ENCODE data around the gene ADH4. TPM values are rescaled to one million over a fixed set of nuclear protein-coding genes. Genes with fewer than 3 reads are reported as not detected.

The ADH4 gene
- total and polyA plus RNA-seq, 5 experiments from 2014 or later, result not detected

- no peaks in the 10 kb centered on the region for H3K27me3 Mint-ChIP-seq
- peaks cover 11 to 97% (median 49%) of the 10 kb centered on the region in 3 donors for H3K36me3 Mint-ChIP-seq
Measured at GRCh38 chr4:99076292-99076976, 67.7 kb downstream of the ADH4 start.

GRCh38 chr4:99074816-99075215 lies 69.3 kb downstream of the ADH4 start:
- POLR2A ChIA-PET, result no interaction called here
- no peak for ATAC-seq
- Mint-ChIP-seq H3K27me3 (no peaks in the 10 kb centered on the region), H3K36me3 (peaks cover 8 to 94% (median 42%) of the 10 kb centered on the region in 3 donors), H3K4me1 (peaks cover 0 to 6% (median 5%) of the 10 kb centered on the region in 4 donors), H3K27ac (peak overlapping the region in 1 of 10 donors; percentile 15), H3K4me3 (no peak overlapping the region), H3K9me3 (no peaks in the 10 kb centered on the region)
- no peak for DNase-seq

More at GRCh38 chr4:99076292-99076976, 67.7 kb downstream of the ADH4 start:
- Mint-ChIP-seq H3K4me1 (peaks cover 0 to 12% (median 7%) of the 10 kb centered on the region in 4 donors), H3K4me3 (no peak overlapping the region), H3K9me3 (no peaks in the 10 kb centered on the region), H3K27ac (peak overlapping the region in 3 of 10 donors; percentile 6 to 14 (median 10))
- DNase-seq (no peak), ATAC-seq (no peak)
- POLR2A ChIA-PET, result no interaction called here

Other genes with a start within 250 kb of the ADH4 start
- 10 to 100 TPM; 54.6 to 75.7 TPM for gene EIF4E, start 215.2 kb downstream of the ADH4 start, total RNA-seq
- 10 to 100 TPM; 51.5 to 68.3 (median 62.7) TPM for gene EIF4E, start 215.2 kb downstream of the ADH4 start, polyA plus RNA-seq
- 10 to 100 TPM; 37.1 to 44.9 TPM for gene METAP1, start 148.6 kb downstream of the ADH4 start, total RNA-seq
- 10 to 100 TPM; 23.8 to 29.2 (median 24.3) TPM for gene METAP1, start 148.6 kb downstream of the ADH4 start, polyA plus RNA-seq
- gene ADH5, start 55.5 kb downstream of the ADH4 start, total RNA-seq, result 10 to 100 TPM; 84.9 to 86.1 TPM
- 100 to 1,000 TPM; 125 to 137 (median 136) TPM for gene ADH5, start 55.5 kb downstream of the ADH4 start, polyA plus RNA-seq
- not detected for gene ADH6, start 74.9 kb upstream of the ADH4 start, total RNA-seq
- not detected for gene ADH6, start 74.9 kb upstream of the ADH4 start, polyA plus RNA-seq
- not detected for gene ADH1A, start 146.7 kb upstream of the ADH4 start, total RNA-seq
- not detected for gene ADH1A, start 146.7 kb upstream of the ADH4 start, polyA plus RNA-seq
- gene ADH1B, start 177.1 kb upstream of the ADH4 start, total RNA-seq, result not detected
- gene ADH1B, start 177.1 kb upstream of the ADH4 start, polyA plus RNA-seq, result not detected
- gene ADH1C, start 208.4 kb upstream of the ADH4 start, total RNA-seq, result not detected
- not detected for gene ADH1C, start 208.4 kb upstream of the ADH4 start, polyA plus RNA-seq

Measured in naive thymus-derived CD8-positive, alpha-beta T cell (primary cell).